ENCODE data around the gene HOXC5.

HOXC5 gene

GRCh38 chr12:54027442-54027786 lies 5.4 kb upstream of the HOXC5 start:
- no peaks in the 10 kb centered on the region for H3K4me1 ChIP-seq
- H3K9ac ChIP-seq: no peak overlapping the region
- no peak overlapping the region for H3K4me3 ChIP-seq (ENCODE audit: low read depth, low read length)
- H2AFZ ChIP-seq: no peak overlapping the region
- no peaks in the 10 kb centered on the region for H3K9me3 ChIP-seq (ENCODE audit: control insufficient read depth, low read length)
- no peak for TF ChIP-seq CTCF (IDR thresholded peaks at IDR 0.05)
- H3K27ac ChIP-seq: no peak overlapping the region
- no peaks in the 10 kb centered on the region for H3K36me3 ChIP-seq (ENCODE audit: control insufficient read depth, insufficient read depth, low read length)
- H3K79me2 ChIP-seq: no peaks in the 10 kb centered on the region
- H3K27me3 ChIP-seq (ENCODE audit: control insufficient read depth, insufficient read depth, low read length): peaks cover 35% of the 10 kb centered on the region
- H3K4me2 ChIP-seq (ENCODE audit: low read length): no peak overlapping the region

DNA sequence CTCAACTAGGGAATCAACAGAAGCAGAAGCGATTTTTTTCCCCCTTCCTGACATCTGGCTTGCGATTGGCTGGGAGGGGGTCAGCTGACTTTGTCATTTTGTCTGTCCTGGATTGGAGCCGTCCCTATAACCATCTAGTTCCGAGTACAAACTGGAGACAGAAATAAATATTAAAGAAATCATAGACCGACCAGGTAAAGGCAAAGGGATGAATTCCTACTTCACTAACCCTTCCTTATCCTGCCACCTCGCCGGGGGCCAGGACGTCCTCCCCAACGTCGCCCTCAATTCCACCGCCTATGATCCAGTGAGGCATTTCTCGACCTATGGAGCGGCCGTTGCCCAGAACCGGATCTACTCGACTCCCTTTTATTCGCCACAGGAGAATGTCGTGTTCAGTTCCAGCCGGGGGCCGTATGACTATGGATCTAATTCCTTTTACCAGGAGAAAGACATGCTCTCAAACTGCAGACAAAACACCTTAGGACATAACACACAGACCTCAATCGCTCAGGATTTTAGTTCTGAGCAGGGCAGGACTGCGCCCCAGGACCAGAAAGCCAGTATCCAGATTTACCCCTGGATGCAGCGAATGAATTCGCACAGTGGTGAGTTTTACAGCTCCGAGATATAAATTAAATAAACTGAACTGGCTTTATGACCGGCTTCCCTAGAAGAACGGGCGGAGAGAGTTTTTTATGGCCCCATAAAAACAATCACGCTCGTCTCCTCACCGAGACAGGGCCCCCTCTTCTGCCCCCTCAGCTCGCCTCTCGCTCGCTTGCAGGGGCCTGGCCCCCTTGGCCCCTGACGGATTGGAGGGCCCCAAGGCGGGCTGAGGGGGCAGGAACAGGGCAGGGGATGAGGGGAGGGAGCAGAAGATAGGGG lies 4.3 kb upstream of the HOXC5 start, which contains the start of gene HOXC6:
TSS of gene HOXC6 (plus strand) at position 127 of the 888 bp plus-strand sequence. CDS start at position 209, 82 bp downstream.
- Histone ChIP-seq H3K9ac (no peak within 1 kb of the TSS), H3K9me3 (ENCODE audit: control insufficient read depth, low read length) (no peaks in the 10 kb centered on the region), H3K4me1 (no peaks in the 10 kb centered on the region), H3K4me2 (ENCODE audit: low read length) (no peak within 1 kb of the TSS), H3K27ac (no peak within 1 kb of the TSS), H3K79me2 (no peaks in the 10 kb centered on the region), H3K4me3 (ENCODE audit: low read depth, low read length) (no peak within 1 kb of the TSS), H2AFZ (no peak within 1 kb of the TSS), H3K27me3 (ENCODE audit: control insufficient read depth, insufficient read depth, low read length) (peaks cover 37% of the 10 kb centered on the region), H3K36me3 (ENCODE audit: control insufficient read depth, insufficient read depth, low read length) (no peaks in the 10 kb centered on the region)
- no peak for TF ChIP-seq CTCF (IDR thresholded peaks at IDR 0.05)

DNA sequence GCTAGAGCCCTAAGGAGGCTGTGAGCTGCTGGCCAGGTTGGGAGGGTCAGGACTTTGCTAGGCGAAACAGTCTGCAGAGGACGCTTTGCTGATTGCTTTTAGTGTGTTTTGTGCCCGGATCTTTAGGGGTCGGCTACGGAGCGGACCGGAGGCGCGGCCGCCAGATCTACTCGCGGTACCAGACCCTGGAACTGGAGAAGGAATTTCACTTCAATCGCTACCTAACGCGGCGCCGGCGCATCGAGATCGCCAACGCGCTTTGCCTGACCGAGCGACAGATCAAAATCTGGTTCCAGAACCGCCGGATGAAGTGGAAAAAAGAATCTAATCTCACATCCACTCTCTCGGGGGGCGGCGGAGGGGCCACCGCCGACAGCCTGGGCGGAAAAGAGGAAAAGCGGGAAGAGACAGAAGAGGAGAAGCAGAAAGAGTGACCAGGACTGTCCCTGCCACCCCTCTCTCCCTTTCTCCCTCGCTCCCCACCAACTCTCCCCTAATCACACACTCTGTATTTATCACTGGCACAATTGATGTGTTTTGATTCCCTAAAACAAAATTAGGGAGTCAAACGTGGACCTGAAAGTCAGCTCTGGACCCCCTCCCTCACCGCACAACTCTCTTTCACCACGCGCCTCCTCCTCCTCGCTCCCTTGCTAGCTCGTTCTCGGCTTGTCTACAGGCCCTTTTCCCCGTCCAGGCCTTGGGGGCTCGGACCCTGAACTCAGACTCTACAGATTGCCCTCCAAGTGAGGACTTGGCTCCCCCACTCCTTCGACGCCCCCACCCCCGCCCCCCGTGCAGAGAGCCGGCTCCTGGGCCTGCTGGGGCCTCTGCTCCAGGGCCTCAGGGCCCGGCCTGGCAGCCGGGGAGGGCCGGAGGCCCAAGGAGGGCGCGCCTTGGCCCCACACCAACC lies 3.1 kb upstream of the HOXC5 start:
- Histone ChIP-seq H3K4me1 (no peaks in the 10 kb centered on the region), H3K9ac (no peak overlapping the region), H3K36me3 (ENCODE audit: control insufficient read depth, insufficient read depth, low read length) (no peaks in the 10 kb centered on the region), H3K27me3 (ENCODE audit: control insufficient read depth, insufficient read depth, low read length) (peaks cover 31% of the 10 kb centered on the region), H3K27ac (no peak overlapping the region), H3K79me2 (no peaks in the 10 kb centered on the region), H3K4me3 (ENCODE audit: low read depth, low read length) (no peak overlapping the region), H3K9me3 (ENCODE audit: control insufficient read depth, low read length) (no peaks in the 10 kb centered on the region), H3K4me2 (ENCODE audit: low read length) (peak overlapping the region; percentile 48), H2AFZ (no peak overlapping the region)
- no peak for TF ChIP-seq CTCF (IDR thresholded peaks at IDR 0.05)

DNA sequence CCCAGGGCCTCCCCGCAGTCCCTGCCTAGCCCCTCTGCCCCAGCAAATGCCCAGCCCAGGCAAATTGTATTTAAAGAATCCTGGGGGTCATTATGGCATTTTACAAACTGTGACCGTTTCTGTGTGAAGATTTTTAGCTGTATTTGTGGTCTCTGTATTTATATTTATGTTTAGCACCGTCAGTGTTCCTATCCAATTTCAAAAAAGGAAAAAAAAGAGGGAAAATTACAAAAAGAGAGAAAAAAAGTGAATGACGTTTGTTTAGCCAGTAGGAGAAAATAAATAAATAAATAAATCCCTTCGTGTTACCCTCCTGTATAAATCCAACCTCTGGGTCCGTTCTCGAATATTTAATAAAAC lies 2.4 kb upstream of the HOXC5 start:
- TF ChIP-seq CTCF (IDR thresholded peaks at IDR 0.05): no peak
- Histone ChIP-seq H3K4me3 (ENCODE audit: low read depth, low read length) (no peak overlapping the region), H3K79me2 (no peaks in the 10 kb centered on the region), H3K4me1 (no peaks in the 10 kb centered on the region), H3K27ac (no peak overlapping the region), H3K27me3 (ENCODE audit: control insufficient read depth, insufficient read depth, low read length) (peaks cover 31% of the 10 kb centered on the region), H3K4me2 (ENCODE audit: low read length) (no peak overlapping the region), H2AFZ (no peak overlapping the region), H3K9me3 (ENCODE audit: control insufficient read depth, low read length) (no peaks in the 10 kb centered on the region), H3K36me3 (ENCODE audit: control insufficient read depth, insufficient read depth, low read length) (no peaks in the 10 kb centered on the region), H3K9ac (no peak overlapping the region)

Data from parathyroid adenoma (tissue), 2 donors.